SKM-1 treated with dmso at 0.1 percent for 144 hours (cell line): ENCODE data around the gene FTSJ3.
A peak's percentile ranks its signal among the peaks of the same experiment; 100 is the strongest.

Source experiments
- DNase-seq: peaks from one replicate; lab custom pipeline; 2025; ENCODE audit not compliant: unreplicated experiment; lab: John Stamatoyannopoulos, UW

FTSJ3 gene

GRCh38 chr17:63790057-63790456 is 37.4 kb downstream of the FTSJ3 start:
- DNase-seq, result no peak

- DNase-seq, result no peak
Observed at GRCh38 chr17:63786971-63787711, 40.3 kb downstream of the FTSJ3 start.

- no peak for DNase-seq
Observed at GRCh38 chr17:63786117-63786516, 41.3 kb downstream of the FTSJ3 start.

GRCh38 chr17:63785556-63785955 is 41.9 kb downstream of the FTSJ3 start:
- no peak for DNase-seq

DNA sequence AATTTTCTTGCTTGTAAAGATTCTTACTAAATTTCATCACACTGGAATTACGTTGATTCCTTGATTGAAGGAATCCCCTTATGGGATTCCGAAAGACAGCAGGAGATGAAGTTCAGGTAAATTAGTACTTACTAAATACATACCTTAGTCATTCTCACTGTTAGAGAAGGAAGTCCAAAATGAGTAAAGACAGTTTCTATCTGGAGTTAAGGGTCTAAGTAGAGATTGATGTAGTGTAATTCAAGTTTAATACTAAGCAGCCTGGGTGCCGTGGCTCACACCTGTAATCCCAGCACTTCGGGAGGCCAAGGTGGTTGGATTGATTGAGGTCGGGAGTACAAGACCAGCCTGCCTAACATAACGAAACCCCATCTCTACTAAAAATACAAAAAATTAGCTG is 43.9 kb downstream of the FTSJ3 start:
- DNase-seq, result no peak

DNA sequence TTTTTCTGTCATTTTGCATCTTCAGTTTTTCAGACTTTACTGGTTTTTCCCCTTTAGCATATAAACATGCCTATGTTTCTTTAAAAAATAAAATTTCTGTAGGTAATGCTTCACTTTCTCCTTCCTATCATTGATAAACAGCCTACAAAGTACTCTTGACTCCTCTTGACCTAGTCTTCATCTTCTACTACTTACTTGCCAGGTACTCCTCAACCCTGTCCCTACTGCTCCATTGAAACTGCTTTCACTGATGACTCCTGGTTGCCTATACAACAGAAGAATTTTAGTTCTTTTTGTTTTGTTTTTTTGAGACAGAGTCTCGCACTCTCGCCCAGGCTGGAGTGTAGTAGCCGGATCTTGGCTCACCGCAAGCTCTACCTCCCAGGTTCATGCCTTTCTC is 46.5 kb downstream of the FTSJ3 start:
- no peak for DNase-seq

GRCh38 chr17:63780507-63780906 is 47.0 kb downstream of the FTSJ3 start:
- no peak for DNase-seq

DNA sequence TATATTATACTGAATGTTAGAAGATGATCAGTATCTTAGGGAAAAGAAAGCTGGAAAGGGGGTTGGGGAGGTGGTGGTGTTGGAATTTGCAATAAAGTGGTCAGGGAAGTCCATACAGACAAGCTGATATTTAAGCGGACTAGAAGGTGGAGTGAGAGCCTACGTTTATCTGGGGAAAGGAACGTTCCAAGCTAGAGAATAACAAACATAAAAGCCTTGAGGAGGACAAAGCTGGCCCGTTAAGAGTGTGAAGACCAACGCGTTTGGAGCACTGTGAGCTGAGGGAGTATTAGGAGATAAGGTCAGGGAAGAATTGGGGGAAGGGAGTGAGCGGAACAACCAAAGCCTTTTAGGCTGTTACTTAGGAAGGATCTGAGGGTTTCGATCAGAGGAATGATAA is 52.0 kb downstream of the FTSJ3 start:
- DNase-seq, result no peak

DNA sequence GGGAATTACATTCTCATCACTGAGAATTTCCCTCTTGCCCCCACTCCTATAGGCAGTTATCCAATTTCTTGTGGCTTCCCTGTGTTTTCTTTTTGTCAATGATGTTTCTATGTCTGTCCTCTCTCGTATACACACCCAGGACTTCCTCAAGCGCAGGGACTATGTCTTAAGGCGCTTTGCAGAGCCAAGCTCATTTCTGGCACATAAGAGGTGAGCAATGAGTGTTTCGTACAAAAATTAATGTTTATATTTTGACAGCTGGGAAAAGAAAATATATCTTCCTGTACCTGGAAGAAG is 52.5 kb downstream of the FTSJ3 start:
- DNase-seq, result no peak

GRCh38 chr17:63774141-63774968 is 53.1 kb downstream of the FTSJ3 start, which contains the start of gene DDX42:
DDX42 (plus strand) TSS chr17:63774170; CDS start chr17:63787050, 12,880 bp downstream.
- peak; percentile 38 for DNase-seq

GRCh38 chr17:63773272-63774140 is 54.0 kb downstream of the FTSJ3 start, which contains the start of gene CCDC47:
CCDC47 (minus strand) TSS chr17:63773597; CDS start chr17:63766175, 7,422 bp downstream.
- peak; percentile 98 for DNase-seq

- no peak for DNase-seq
Observed at GRCh38 chr17:63772801-63773271, 54.6 kb downstream of the FTSJ3 start.
